HepG2 (cell line): ENCODE measurements around the gene KDM6B. TPM values are rescaled to one million over a fixed set of nuclear protein-coding genes. Genes with fewer than 3 reads are reported as not detected.

Experiments
- AKAP8 ChIP-seq: sonication (generic); formaldehyde crosslinking; IDR thresholded peaks from 2 replicates; pipeline ENCODE4 v1.5.1; 2020; ENCODE audit warnings: mild to moderate bottlenecking, missing genetic modification reagents
- BHLHE40 ChIP-seq: IDR thresholded peaks from 2 replicates; pipeline ENCODE4 v1.6.1; 2011; ENCODE audit warnings: low read length, improper control_type of control experiment
- CEBPZ ChIP-seq: IDR thresholded peaks from 2 replicates; pipeline ENCODE4 v1.6.1; 2012; ENCODE audit warnings: low read length, improper control_type of control experiment
- ESRRA ChIP-seq: sonication (generic); formaldehyde crosslinking; IDR thresholded peaks from 2 replicates; pipeline ENCODE4 v1.5.1; 2020; ENCODE audit warnings: mild to moderate bottlenecking, low read depth, missing genetic modification reagents
- FLYWCH1 ChIP-seq: sonication (generic); formaldehyde crosslinking; IDR thresholded peaks from 2 replicates; pipeline ENCODE4 v1.8.1; 2023; ENCODE audit warnings: mild to moderate bottlenecking, missing genetic modification reagents
- GLI4 ChIP-seq: sonication (generic); formaldehyde crosslinking; IDR thresholded peaks from 2 replicates; pipeline ENCODE4 v1.5.1; 2020; ENCODE audit warnings: missing genetic modification reagents, mild to moderate bottlenecking, moderate library complexity, borderline replicate concordance
- HES4 ChIP-seq: sonication (generic); formaldehyde crosslinking; IDR thresholded peaks from 2 replicates; pipeline ENCODE4 v1.9.0; 2021; ENCODE audit warnings: mild to moderate bottlenecking, missing genetic modification reagents, borderline replicate concordance
- MBD4 ChIP-seq: IDR thresholded peaks from 2 replicates; pipeline ENCODE4 v1.6.1; 2012; ENCODE audit warnings: low read length, inconsistent platforms, borderline replicate concordance
- NFKBIZ ChIP-seq: IDR thresholded peaks from 2 replicates; pipeline ENCODE4 v1.6.1; 2018; ENCODE audit warnings: missing genetic modification reagents, missing compliant biosample characterization
- NR2F1 ChIP-seq, 2 experiments: fragments of 450-650 bp in 1 of 2; formaldehyde crosslinking in 1 of 2; IDR thresholded peaks; 2 replicates each; pipeline versions ENCODE4 v1.5.0 to v1.6.1; 2016 to 2020; ENCODE audit warnings: mild to moderate bottlenecking in 1 of 2, missing compliant biosample characterization in 1 of 2, missing genetic modification reagents in 1 of 2, moderate library complexity in 1 of 2
- SKI ChIP-seq: fragments of 450-650 bp; IDR thresholded peaks from one replicate; pipeline ENCODE4 v1.6.1; 2018; ENCODE audit warnings: mild to moderate bottlenecking; ENCODE audit not compliant: partially characterized antibody
- SNAPC4 ChIP-seq: sonication (generic); formaldehyde crosslinking; IDR thresholded peaks from 2 replicates; pipeline ENCODE4 v1.4.0; 2020; ENCODE audit warnings: mild to moderate bottlenecking, missing genetic modification reagents
- STAT5B ChIP-seq: sonication (generic); formaldehyde crosslinking; IDR thresholded peaks from 2 replicates; pipeline ENCODE4 v1.4.0; 2020; ENCODE audit warnings: missing genetic modification reagents
- TGIF2 ChIP-seq: IDR thresholded peaks from 2 replicates; pipeline ENCODE4 v1.6.1; 2016; ENCODE audit warnings: control low read depth, missing compliant biosample characterization
- ZC3H13 ChIP-seq: sonication (generic); formaldehyde crosslinking; IDR thresholded peaks from 2 replicates; pipeline ENCODE4 v1.8.1; 2023; ENCODE audit warnings: mild to moderate bottlenecking, missing genetic modification reagents, moderate library complexity
- ZFAT ChIP-seq: sonication (generic); formaldehyde crosslinking; conservative IDR thresholded peaks from 2 replicates; pipeline ENCODE4 v1.8.1; 2023; ENCODE audit warnings: missing genetic modification reagents, inconsistent platforms
- ZNF564 ChIP-seq: sonication (generic); formaldehyde crosslinking; IDR thresholded peaks from 2 replicates; pipeline ENCODE4 v1.8.1; 2023; ENCODE audit warnings: mild to moderate bottlenecking, missing genetic modification reagents
- ZNF75D ChIP-seq: sonication (generic); formaldehyde crosslinking; IDR thresholded peaks from 2 replicates; pipeline ENCODE4 v1.8.1; 2023; ENCODE audit warnings: missing genetic modification reagents, mild to moderate bottlenecking, borderline replicate concordance
- ZNF780A ChIP-seq: sonication (generic); formaldehyde crosslinking; IDR thresholded peaks from 2 replicates; pipeline ENCODE4 v1.8.0; 2022; ENCODE audit warnings: mild to moderate bottlenecking, missing genetic modification reagents, moderate library complexity
- polyA plus RNA-seq, 8 experiments: library from polyadenylated mRNA; depleted of rRNA in 3 of 8; stranded (reverse) in 7 of 8; unstranded in 1 of 8; fragments of >200 nt; fragmentation: Illumina TruSeq in 4 of 8; extraction: Trizol in 4 of 8; gene quantifications; 2 replicates each; pipeline versions ENCODE4 v1.2.1 to v1.2.3, GENCODE V29; 2011 to 2016; ENCODE audit warnings: low read depth in 4 of 8, missing spikeins in 1 of 8, mixed read lengths in 1 of 8; ENCODE audit not compliant: insufficient read depth in 1 of 8
- total RNA-seq, 5 experiments: library from RNA; depleted of rRNA; stranded (reverse); fragments of >200 nt; fragmentation: Illumina TruSeq; extraction: Trizol; gene quantifications; 2 replicates each; pipeline ENCODE4 v1.2.3, GENCODE V29; 2016; ENCODE audit warnings: low read depth in 1 of 5

KDM6B gene
- total and polyA plus RNA-seq, 2 of the 13 experiments (the other 11 are each of a cell fraction or from before 2014, with no cell fraction given) = 1.3 to 2.1 TPM

GRCh38 chr17:7856811-7857712 is 23.0 kb downstream of the KDM6B start, which contains the start of gene NAA38 (continued):
- TF ChIP-seq TGIF2 (peak; percentile 38; the same call in 1 of the 2 replicates), MBD4 (no peak), ZNF564 (CRISPR knock-in tag) (peak; percentile 65), ZC3H13 (CRISPR knock-in tag) (peak; percentile 18; the same call in 1 of the 2 replicates), NFKBIZ (CRISPR knock-in tag) (no peak), SNAPC4 (CRISPR knock-in tag) (no peak), ESRRA (CRISPR knock-in tag) (0 out of 2 replicates have a peak, but pooled peaks have one; percentile 26), GLI4 (no peak), FLYWCH1 (CRISPR knock-in tag) (no peak), ZNF75D (CRISPR knock-in tag) (no peak), SKI (peak; percentile 38), ZFAT (CRISPR knock-in tag) (no peak), AKAP8 (CRISPR knock-in tag) (no peak), ZNF780A (no peak), STAT5B (CRISPR knock-in tag) (no peak), NR2F1 (CRISPR knock-in tag; IDR thresholded peaks at IDR 0.05) (no peak), CEBPZ (no peak), HES4 (CRISPR knock-in tag) (no peak; the same call in 1 of the 2 replicates), BHLHE40 (no peak)
